Endometrial microvascular endothelial cells (primary cell): ENCODE measurements around the gene SMPD3. TPM values are rescaled to one million over a fixed set of nuclear protein-coding genes. Genes with fewer than 3 reads are reported as not detected.

Source experiments
- in situ Hi-C: cut with HindIII; loops from 2 replicates; pipeline ENCODE4 v1.10.0; 2017; ENCODE audit warnings: low sequenced_read_pairs, low pct_unique_long_range_greater_than_20kb; ENCODE audit errors: inconsistent ontology term
- total RNA-seq: library from RNA; depleted of rRNA; stranded (reverse); fragments of >200 nt; gene quantifications from one replicate; pipeline ENCODE4 v1.2.3, GENCODE V29; 2015; ENCODE audit errors: inconsistent ontology term

Gene SMPD3
- total RNA-seq, 1 donor from 2014 or later = not detected

DNA sequence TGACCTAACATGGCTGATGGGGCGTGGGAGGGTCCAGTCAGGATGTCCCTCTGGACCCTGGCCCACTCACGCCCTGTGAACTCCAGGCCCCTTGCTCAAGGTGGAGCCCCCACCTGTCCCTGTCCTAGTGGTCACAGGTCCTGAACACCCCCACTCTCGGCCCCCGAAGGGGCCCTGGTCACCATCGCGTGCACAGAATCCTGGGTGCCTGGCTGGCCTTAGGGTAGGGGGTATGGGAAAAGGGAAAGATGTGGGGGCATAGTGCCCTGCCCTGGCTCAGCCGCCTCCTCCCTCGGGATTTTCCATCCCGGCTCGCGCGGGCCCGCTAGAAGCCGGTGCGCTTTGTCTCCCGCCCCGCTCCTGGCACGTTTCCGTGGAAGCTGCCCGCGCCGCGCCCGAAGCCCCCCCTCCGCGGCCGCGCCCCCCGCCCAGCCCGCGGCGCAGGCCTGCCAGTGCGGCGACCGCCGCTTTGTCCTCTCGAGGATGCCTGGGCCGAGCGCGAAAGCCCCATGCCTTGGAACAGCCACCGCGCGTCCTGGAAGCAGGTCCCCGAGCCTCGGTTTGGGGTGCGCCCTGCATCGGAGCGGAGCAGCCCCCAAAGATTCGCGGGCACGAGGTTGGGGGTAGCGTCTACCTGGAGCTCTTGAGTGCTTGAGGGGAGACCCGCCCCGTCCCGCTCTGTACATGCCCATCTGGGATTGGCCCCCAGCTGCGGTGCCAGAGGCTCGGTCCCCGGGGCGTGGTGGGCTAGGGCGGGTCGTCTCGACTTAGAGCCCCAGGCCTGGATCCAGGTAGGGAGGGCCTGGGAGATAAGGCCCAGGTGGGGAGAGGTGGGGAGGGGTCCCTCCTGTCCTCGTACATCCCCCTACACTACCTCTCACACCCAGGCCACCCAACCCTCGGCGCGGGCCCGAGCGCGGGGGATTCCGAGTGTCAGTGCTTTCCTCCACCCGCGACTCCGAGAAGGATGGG, 1.3 kb downstream of the SMPD3 start:
- in situ Hi-C loops = no loop called here

DNA sequence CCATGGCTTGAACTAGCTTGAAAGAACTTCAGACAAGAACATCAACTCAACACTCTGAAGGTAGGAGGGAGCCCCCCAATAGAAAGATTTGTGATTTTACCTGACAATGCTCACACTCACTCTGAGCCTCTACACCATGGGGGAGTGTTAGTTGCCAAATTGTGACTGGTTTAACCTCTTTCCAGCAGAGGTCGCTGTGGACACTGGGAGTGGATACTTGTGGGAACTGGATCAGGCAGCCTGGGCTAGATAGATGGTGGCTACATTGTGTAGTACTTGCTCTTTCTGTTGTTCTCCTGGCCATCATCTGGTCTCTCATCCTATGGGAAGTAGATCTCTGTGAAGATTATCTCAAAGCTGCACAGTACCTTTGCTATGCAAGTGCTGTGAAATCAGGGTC, 2.9 kb downstream of the SMPD3 start:
- in situ Hi-C loops = no loop called here

DNA sequence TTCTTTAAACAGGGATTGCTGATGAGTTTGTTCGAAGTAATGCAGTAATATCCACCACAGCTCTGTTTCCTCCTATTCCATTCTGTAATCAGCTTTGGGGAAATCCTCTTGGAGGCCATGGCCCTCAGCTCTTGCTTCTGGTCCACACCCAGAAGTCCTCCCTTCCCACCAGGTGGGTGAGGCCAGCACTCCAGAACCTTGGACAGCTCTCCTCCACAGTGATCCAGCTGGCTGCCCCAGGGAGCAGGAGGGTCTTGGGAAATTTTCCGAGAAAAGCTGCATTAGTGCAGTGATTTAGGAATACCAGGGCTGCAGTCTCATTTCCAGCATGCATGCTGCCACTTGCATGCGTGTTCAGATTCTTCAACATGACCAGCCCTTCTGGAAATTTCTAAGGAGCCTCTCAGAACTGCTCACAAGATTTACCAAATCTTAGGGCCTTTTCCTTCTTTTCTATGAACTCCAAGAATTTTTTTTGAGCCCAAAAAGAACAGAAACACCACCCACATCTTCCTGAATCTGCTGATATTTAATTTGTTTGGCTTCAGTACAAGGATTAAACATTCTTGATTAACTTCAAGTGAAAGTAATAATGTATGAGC, 4.2 kb downstream of the SMPD3 start:
- in situ Hi-C loops = no loop called here

DNA sequence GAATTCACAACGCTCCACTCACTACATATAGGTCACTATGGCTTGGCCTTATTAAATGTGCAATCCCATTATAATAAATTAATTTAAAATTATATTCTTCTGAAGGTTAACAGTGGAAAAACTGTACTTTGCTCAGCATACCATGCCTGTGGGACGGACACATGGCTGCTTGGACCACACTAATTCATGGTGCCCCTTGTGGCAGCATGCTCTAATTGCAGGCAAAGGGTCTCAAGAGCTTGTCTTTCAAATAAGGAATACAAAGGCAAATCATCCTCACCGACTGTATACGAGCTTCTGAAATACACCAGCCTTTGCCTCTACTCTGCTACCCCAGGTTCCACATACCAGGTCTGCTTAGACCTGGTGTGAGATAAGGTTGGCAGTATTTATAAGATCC, 11.7 kb downstream of the SMPD3 start:
- in situ Hi-C loops = no loop called here

DNA sequence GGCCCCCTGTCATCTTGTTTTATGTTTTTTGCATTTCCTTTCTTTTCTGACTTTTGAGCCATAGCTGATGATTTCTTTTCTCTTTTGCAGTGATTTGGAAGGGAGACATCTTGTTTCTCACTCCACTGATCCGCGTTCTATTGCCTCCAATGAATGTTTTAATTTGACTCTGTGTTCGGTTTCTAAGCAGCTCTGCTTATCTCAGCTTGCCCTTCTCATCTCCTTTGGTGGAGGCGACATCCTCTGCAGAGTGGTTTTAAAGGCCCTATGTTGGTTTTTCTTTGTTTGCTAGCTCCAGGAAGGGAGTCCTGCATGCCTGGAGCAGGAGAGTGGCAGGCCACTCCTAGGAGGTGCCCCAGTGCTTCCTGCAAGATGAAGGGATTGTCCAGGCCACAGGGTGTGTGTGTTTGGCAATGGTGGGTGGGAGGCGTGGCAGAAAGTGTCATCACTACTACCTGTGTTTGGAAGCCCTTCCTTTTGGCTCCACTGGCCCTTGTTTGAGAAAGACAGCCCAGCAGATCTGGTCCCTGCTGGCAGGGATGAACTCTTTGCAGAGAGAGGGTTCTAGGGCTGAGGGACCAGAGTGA, 13.6 kb downstream of the SMPD3 start:
- in situ Hi-C loops = no loop called here

DNA sequence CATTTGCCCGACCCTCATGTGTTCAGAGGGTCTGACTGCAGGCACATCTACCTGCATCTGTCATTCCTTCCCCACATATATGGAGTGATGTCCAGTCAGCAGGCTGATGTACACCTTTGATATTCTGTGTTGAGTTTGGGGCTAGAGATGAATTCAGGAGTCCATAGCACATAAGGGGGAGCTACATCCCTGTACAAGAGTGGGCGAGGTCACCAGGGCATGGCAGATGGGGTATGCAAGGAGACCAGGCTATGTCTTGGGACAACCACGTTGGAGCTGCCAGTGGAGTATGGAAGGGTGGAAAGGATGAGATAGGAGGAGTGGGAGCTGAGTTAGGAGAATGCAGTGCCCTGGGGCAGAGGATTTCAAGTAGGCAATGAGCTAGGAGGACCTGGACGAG, 15.0 kb downstream of the SMPD3 start:
- in situ Hi-C loops = no loop called here

DNA sequence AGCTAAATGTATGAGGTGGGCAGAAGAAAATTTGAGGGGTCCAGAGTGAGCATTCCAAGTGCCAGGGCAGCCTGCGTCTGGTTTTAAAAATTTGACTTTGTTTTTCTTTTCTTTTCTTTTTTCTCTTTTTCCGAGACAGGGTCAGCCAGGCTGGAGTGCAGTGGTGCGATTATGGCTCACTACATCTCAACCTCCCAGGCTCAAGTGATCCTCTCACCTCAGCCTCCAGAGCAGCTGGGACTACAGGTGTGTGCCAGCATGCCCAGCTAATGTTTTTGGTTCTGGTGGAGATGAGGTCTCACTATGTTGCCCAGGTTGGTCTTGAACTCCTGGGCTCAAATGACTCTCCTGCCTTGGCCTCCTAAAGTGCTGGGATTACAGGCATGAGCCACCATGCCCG, 15.6 kb downstream of the SMPD3 start:
- in situ Hi-C loops = no loop called here

DNA sequence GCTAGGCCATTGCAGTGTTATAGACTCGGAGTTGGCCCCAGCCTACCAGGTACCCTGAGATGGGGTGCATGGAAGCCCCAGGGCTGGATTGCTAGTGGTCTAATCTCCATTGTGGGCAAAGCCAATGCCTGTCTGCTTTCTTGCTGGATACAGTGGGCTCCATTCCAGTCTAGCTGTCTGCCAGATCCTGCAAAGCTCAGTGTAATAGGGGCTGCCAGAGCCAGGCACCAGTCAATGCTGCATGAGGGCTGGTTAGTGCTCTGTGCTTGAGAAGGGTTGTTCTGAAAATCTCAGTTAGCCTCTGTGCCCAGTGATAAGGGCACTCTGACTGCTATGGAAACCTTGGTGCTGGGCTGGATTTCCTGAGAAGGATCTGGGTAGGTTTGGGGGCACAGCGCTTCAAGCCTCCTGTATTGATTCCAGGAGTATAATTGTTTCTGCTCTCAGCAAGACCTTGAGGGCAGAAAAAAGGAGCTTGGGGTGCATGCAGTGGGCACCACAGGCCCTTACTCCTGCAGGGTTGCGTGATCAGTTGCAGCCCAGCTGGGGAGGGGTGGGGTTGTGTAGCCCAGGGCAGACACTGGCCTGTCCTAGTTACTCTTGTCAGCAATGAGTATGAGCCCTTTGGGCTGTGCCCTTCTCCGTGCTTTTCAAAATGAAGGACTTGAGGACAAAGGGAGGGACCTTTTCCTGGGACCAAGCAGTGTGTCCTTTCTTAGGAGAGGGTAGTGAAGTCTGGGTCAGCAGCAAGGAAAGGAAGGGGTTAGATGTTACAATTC, 19.0 kb downstream of the SMPD3 start:
- in situ Hi-C loops = no loop called here

DNA sequence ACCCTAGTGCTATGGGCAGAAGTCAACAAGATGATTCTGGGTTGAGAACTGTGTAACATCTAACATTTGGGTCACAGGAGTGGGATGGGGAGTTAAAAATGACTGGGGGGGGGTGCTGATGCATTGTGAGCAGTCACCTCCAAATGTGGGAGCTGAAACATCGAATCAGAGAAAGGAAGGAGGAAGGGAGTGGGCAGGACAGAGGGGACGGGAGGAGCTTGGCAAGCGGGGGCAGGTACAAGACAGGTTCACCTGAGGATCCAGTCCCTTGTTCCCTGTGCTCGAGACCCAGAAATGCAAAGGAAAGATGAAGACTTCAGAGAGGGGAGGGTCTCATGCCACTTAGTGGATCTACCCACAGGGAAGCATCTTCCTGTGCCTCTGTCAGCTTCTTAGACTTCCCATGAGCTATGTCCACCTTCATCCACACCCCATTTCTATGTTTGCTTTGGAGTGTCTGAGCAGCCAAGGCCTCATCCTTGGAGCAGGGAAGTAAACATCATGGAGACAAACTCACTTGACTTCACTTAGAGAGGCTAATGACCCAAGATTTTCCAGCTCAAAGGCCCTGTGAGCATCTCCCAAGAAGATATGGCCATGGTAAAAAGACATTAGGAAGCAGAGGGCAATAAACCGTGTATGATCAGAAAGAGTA, 20.5 kb downstream of the SMPD3 start:
- in situ Hi-C loops = no loop called here

DNA sequence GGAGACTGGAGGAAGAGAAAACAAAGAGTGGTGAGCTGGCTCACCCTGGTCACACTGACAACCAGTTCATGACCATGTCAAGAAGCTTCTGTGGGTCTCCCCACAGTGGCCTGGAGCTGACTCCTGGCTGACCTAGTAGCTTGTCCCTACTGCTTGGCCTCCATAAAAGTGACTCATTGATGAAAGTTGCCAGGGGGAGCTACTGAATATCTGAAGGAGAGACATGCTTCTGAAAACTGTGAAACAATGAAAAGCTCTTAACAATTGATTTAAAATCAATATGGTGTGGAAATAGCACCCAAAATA, 22.0 kb downstream of the SMPD3 start:
- in situ Hi-C loops = no loop called here

DNA sequence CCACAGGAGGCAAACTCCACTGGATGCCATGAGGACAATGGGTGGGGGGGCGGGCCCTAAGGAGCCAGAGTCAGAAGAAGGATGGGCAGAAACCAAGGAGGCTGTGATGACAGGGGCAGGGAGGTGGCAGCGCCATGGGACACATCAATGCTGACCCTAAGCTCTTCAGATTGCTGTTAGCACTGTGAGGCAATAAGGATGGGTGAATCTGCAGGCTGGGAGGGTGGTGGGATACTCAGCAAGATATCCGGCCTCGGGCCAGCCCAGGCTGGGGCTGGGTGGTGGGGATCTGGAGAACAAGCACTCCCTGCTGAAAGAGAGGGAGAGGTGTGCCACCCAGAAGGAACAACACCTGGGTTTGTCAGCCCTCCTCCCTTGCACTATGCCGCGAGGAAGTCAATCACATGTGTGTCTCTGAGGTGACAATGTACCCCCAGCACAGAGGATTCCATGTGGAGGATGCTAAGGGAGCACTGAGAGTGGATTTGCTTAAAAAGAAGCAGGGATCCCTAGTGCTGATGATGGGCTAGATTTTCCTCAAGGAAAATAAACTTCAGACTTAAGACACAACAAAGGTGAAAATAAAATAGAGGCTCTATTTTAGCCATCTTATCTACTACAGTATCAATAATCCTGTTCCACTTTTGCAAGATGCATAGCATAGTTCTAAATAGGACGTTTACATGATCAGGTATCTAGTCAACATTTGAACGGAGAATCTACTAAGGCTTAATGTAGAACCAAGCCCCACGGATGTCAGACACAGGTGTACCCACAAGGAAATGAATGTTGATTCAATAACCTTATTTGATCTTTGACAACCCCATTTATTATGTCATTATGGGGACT, 22.6 kb downstream of the SMPD3 start:
- in situ Hi-C loops = no loop called here

DNA sequence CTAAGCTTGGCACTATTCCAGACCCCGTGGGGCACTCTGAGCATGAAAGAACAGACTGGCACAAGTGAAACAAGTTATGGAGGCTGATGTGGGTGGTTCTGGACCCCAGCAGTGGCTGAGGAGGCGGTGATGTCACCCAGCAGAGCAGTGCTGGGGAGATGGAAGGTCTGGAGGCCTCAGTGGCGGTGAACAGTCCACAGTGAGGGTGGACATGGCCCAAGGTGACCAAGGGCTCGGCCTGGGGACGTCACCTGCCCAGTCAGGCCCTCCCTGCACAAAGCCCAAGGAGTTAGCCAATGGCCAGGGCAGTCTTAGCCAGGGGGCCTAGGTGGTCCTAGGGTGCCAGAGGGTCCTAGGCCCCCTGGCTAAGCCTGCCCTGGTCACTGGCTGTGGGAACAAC, 24.5 kb downstream of the SMPD3 start:
- in situ Hi-C loops = no loop called here

DNA sequence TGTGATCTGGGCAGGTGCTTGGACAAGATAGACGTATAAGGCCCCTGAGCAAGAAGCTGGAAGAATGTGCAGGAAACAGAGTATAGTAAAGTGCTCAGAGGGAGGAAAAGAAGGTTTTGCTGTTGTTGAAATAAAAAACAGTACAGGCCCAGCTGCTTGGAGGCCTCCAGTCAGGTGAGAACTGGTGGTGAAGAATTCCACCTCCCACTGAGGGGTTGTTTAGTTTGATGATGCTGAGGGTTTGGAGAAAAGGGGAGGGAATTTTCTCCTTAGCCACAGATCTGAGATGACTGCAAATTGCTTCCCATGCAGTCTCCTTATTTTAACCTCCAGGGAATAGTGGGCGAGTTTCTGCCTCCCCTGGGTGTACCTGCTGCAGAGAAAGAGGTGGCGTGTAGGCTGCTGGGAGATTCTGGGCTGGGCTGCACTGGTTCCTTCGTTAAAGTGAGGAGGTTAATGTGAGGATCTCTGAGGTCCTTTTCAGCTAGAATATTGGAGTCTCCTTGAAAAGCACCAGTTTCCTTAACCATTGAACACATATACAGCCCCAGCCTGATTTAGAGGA, 25.8 kb downstream of the SMPD3 start:
- in situ Hi-C loops = no loop called here

DNA sequence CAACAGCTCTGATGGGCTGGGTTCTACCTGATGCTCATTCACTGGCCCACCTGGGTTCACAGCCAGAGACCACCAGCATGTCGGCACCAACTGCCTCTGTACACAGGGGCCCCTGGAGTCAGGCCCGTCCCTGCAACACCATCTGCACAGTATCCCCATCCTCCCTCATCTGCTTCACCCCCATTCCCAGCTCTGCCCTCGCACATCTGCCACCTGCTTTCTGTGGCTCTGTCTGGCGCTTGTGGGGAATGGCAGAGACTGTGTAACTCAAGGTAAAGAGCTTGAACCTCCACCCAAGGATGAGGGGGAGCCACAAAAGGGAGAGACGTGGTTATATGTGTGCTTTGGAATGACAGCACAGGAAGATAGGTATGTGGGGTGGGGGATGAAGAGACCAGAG, 27.2 kb downstream of the SMPD3 start:
- in situ Hi-C loops = no loop called here

DNA sequence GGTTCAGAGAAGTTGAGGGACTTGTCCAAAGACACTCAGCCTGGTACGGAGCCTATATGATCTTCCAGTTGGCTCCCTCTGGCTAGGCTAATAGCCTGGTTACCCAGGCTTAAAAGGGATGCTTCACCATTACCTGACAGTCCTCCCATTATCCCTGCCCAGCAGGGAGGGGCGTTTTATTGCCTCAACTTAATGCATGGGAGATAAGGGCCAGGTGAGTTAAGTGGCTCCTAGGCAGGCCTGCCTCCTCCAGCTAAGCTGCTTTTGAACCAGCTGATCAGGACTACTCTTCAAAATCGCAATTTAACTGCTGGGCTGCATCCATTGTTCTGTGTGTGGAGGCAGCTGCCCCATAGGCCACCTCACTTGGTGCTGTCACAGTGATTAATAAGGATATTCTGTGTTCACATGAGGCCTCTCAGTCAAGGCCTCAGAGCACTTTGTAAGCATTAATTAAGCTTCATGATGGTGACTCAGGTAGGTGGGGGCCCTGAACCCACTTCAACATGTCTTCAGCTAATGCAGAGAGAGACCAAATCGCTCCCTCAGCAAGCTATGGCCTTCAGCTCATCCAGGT, 27.9 kb downstream of the SMPD3 start:
- in situ Hi-C loops = no loop called here

DNA sequence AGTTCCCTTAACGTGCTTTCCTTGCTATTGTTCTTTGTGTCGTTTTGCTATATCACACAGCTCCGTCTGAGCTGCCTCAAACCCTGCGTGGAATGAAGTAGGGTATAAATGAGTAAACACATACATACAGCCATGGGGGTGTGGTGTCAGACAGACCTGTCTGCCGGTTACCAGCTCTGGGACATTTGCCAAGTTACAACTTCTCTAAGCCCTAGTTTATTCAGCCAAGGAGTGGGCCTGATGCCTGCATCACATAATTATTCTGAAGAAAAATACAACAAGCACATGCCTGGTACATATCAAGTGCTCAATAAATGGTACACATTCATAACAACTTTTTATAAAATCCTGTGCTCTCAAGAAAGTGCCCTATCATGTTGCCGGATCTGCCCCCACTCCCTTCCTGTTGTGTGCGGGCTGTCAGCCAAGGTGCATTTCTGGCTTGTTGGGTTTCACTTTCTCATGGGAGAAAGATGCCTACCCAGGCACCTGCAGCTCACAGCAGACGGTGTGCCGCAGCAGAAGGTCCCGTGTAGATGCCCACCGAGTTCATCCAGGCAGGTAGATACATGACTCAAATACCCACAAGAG, 30.5 kb downstream of the SMPD3 start:
- in situ Hi-C loops = no loop called here
